Ovary (tissue), 9 donors: ENCODE data around the gene PRKCE. TPM values are rescaled to one million over a fixed set of nuclear protein-coding genes. Genes with fewer than 3 reads are reported as not detected.
"Not testable (repeated sequence)": the region's sequence is repeated elsewhere in the genome, so short reads cannot be mapped to it uniquely, and the experiment has no call there.

Experiments used
- DNase-seq, 5 donors: peaks; one replicate each; pipeline ENCODE4 v3.0.0-alpha.2; 2019 to 2020
- H3K27ac ChIP-seq, 2 donors: fragments of 200-600 bp; one replicate each; pipeline versions ENCODE4 v1.5.1 to v1.8.0; 2019 to 2022
- H3K27me3 ChIP-seq: fragments of 200-600 bp; one replicate; pipeline ENCODE4 v1.8.0; 2022
- H3K36me3 ChIP-seq: fragments of 200-600 bp; sonication (generic); one replicate; pipeline ENCODE4 v1.5.1; 2019
- H3K4me1 ChIP-seq: one replicate; pipeline ENCODE4 v1.8.1; 2013; ENCODE audit warnings: mild to moderate bottlenecking, moderate library complexity; ENCODE audit not compliant: insufficient read depth
- H3K4me3 ChIP-seq: fragments of 200-600 bp; sonication (generic); one replicate; pipeline ENCODE4 v1.5.1; 2017
- H3K9me3 ChIP-seq, 2 donors: fragments of 200-600 bp in 1 of 2; sonication (generic) in 1 of 2; one replicate each; pipeline versions ENCODE4 v1.5.1 to v1.8.1; 2013 to 2019; ENCODE audit warnings: mild to moderate bottlenecking in 1 of 2, moderate library complexity in 1 of 2
- CTCF ChIP-seq, 3 donors: fragments of 450-650 bp in 2 of 3; fragments of 200-600 bp in 1 of 3; IDR thresholded peaks; one replicate each; pipeline versions ENCODE4 v1.5.1 to v1.8.0; 2016 to 2022; ENCODE audit warnings: antibody characterized with exemption in 3 of 3, mild to moderate bottlenecking in 1 of 3
- EP300 ChIP-seq: sonication (generic); formaldehyde crosslinking; IDR thresholded peaks from one replicate; pipeline ENCODE4 v1.6.1; 2017; ENCODE audit warnings: antibody characterized with exemption
- POLR2A ChIP-seq: fragments of 450-650 bp; IDR thresholded peaks from one replicate; pipeline ENCODE4 v1.6.1; 2017; ENCODE audit warnings: antibody characterized with exemption, mild to moderate bottlenecking, moderate library complexity
- WGBS, 3 donors: extraction: QIAGEN DNeasy Blood & Tissue Kit in 1 of 3; methylation state at CpG; one replicate each; pipeline versions ENCODE4 v1.1.5 to v1.1.7; 2013 to 2017; 5-methylcytosine and 5-hydroxymethylcytosine counted together
- intact Hi-C, 4 donors: fragments of 100-400 bp; cut with DNase I; formaldehyde crosslinking; loops; one replicate each; pipeline versions ENCODE4 v1.11.0 to v1.15.1; 2022 to 2023
- polyA plus RNA-seq, 2 donors: library from polyadenylated mRNA; stranded (reverse); fragments of 200-250 nt in 1 of 2; fragments of 350-450 nt in 1 of 2; fragmentation: Illumina TruSeq in 1 of 2; extraction: RNeasy Lipid Tissue Mini Kit (QIAGEN cat#74804) in 1 of 2; gene quantifications; one replicate each; pipeline ENCODE4 v1.2.3, GENCODE V29; 2013 to 2014
- total RNA-seq, 7 donors: library from RNA; depleted of rRNA in 2 of 7; stranded (reverse); fragments of >200 nt in 2 of 7; fragmentation: NEBNext Ultra II Directional in 3 of 7; extraction: Animal tissue kit (Norgen Biotek cat#: 25700) in 3 of 7; gene quantifications; one replicate each; pipeline versions ENCODE4 v1.1.0 to v1.2.4, GENCODE V29; 2016 to 2023
- donor health status: DM: no; HTN: no; CAD: no; lungs with moderate emphysema.
- donor health status: DM: no; HTN: no; CAD: no.
- donor health status: Bipolar disorder and iron deficiency.
- donor health status: DM: yes; HTN: yes; CAD: no.
- donor health status: DM: no; HTN: no; CAD: no.
- donor health status: DM: yes; HTN: yes; CAD: no.

PRKCE gene
- total and polyA plus RNA-seq, 9 donors: 3.1 to 22.8 (median 12.8) TPM

- intact Hi-C loops: no loop called here
- no peak overlapping the region for H3K4me3 ChIP-seq
- no peaks in the 10 kb centered on the region for H3K9me3 ChIP-seq
- H3K36me3 ChIP-seq: no peaks in the 10 kb centered on the region
- H3K27me3 ChIP-seq: no peaks in the 10 kb centered on the region
- 79 to 84% (median 81%) methylated on average over 12 of the region's 12 CpGs for WGBS, 3 donors
- no peaks in the 10 kb centered on the region for H3K4me1 ChIP-seq
- H3K27ac ChIP-seq: no peak overlapping the region
- DNase-seq: no peak
- TF ChIP-seq CTCF (IDR thresholded peaks at IDR 0.05): no peak
- no peak for TF ChIP-seq EP300
- no peak for TF ChIP-seq POLR2A
These were observed 39.9 kb downstream of the PRKCE start for GRCh38 chr2:45691171-45691999.

GRCh38 chr2:45692566-45692965 is 41.1 kb downstream of the PRKCE start:
- Histone ChIP-seq H3K27ac (no peak overlapping the region), H3K36me3 (no peaks in the 10 kb centered on the region), H3K27me3 (no peaks in the 10 kb centered on the region), H3K4me1 (no peaks in the 10 kb centered on the region), H3K9me3 (no peaks in the 10 kb centered on the region), H3K4me3 (no peak overlapping the region)
- no peak for DNase-seq
- intact Hi-C loops: no loop called here
- TF ChIP-seq POLR2A: no peak
- TF ChIP-seq EP300: no peak
- TF ChIP-seq CTCF (IDR thresholded peaks at IDR 0.05): no peak
- WGBS, 3 donors: 93 to 97% (median 97%) methylated on average over 4 of the region's 4 CpGs

- H3K27ac ChIP-seq, H3K36me3 ChIP-seq, H3K27me3 ChIP-seq, H3K4me1 ChIP-seq, DNase-seq, H3K4me3 ChIP-seq, H3K9me3 ChIP-seq, intact Hi-C loops: not testable (repeated sequence)
- WGBS, 3 donors: 81 to 89% (median 85%) methylated on average over 7 of the region's 7 CpGs
These were observed 44.1 kb downstream of the PRKCE start for GRCh38 chr2:45695480-45696007.

- TF ChIP-seq CTCF (IDR thresholded peaks at IDR 0.05): no peak
- TF ChIP-seq EP300: no peak
- no peak for TF ChIP-seq POLR2A
- Histone ChIP-seq H3K4me1 (peaks cover 4% of the 10 kb centered on the region), H3K27ac (no peak overlapping the region), H3K27me3 (no peaks in the 10 kb centered on the region), H3K9me3 (no peaks in the 10 kb centered on the region), H3K36me3 (no peaks in the 10 kb centered on the region), H3K4me3 (no peak overlapping the region)
- 94 to 100% (median 97%) methylated on average over 1 of the region's 1 CpG for WGBS, 3 donors
- intact Hi-C loops: no loop called here
- no peak for DNase-seq
These were observed 45.2 kb downstream of the PRKCE start for GRCh38 chr2:45696708-45697107.

GRCh38 chr2:45697190-45697589 is 45.7 kb downstream of the PRKCE start:
- no peaks in the 10 kb centered on the region for H3K9me3 ChIP-seq
- no peak for DNase-seq
- no peaks in the 10 kb centered on the region for H3K36me3 ChIP-seq
- H3K4me3 ChIP-seq: no peak overlapping the region
- H3K4me1 ChIP-seq: peaks cover 4% of the 10 kb centered on the region
- 89 to 90% (median 89%) methylated on average over 5 of the region's 5 CpGs for WGBS, 3 donors
- intact Hi-C loops: no loop called here
- H3K27ac ChIP-seq: no peak overlapping the region
- TF ChIP-seq POLR2A (no peak), EP300 (no peak)
- no peaks in the 10 kb centered on the region for H3K27me3 ChIP-seq
